Measurements from ENCODE around the gene RPS6KA6. TPM values are rescaled to one million over a fixed set of nuclear protein-coding genes. Genes with fewer than 3 reads are reported as not detected.

Gene RPS6KA6
- total RNA-seq, 2 donors from 2014 or later = 0.99 to 3.6 TPM

DNA sequence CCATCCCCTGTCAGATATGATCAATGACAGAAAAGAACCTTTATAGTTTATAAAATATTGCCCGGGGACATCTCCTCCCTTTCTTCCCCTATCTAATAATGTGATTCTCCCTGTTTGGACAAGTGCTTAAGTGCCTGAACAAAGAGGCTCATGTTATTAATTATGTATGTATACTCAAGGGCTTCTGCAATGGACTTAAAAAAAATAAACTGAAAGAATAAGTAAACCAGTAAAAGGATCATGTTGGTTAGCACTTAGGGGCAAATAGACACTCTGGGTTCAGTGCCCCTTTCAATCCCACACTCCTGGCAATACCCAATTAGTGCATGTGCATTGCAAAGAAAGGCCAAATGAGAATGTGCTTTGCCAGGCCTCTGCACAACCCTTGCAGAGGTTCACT, 30.7 kb upstream of the RPS6KA6 start:
- Histone ChIP-seq H3K4me3 (no peak overlapping the region), H3K27me3 (no peaks in the 10 kb centered on the region), H3K4me1 (no peaks in the 10 kb centered on the region), H3K27ac (no peak overlapping the region), H3K36me3 (replicated peaks in 1 of 2; ENCODE audit: insufficient read depth in 1 of 2, low read depth in 2 of 2) (no peaks in the 10 kb centered on the region), H3K9me3 (no peaks in the 10 kb centered on the region)
- intact Hi-C loops (cut with DNase I) = no loop called here
- DNase-seq = no peak
- whole genome bisulfite sequencing, 2 donors = 48 to 58% methylated on average over 1 of the region's 1 CpG
- ATAC-seq = no peak
- TF ChIP-seq, protein P1, sequence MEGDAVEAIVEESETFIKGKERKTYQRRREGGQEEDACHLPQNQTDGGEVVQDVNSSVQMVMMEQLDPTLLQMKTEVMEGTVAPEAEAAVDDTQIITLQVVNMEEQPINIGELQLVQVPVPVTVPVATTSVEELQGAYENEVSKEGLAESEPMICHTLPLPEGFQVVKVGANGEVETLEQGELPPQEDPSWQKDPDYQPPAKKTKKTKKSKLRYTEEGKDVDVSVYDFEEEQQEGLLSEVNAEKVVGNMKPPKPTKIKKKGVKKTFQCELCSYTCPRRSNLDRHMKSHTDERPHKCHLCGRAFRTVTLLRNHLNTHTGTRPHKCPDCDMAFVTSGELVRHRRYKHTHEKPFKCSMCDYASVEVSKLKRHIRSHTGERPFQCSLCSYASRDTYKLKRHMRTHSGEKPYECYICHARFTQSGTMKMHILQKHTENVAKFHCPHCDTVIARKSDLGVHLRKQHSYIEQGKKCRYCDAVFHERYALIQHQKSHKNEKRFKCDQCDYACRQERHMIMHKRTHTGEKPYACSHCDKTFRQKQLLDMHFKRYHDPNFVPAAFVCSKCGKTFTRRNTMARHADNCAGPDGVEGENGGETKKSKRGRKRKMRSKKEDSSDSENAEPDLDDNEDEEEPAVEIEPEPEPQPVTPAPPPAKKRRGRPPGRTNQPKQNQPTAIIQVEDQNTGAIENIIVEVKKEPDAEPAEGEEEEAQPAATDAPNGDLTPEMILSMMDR (IDR thresholded peaks at IDR 0.05) = no peak
- TF ChIP-seq POLR2A (IDR thresholded peaks at IDR 0.05) = no peak

DNA sequence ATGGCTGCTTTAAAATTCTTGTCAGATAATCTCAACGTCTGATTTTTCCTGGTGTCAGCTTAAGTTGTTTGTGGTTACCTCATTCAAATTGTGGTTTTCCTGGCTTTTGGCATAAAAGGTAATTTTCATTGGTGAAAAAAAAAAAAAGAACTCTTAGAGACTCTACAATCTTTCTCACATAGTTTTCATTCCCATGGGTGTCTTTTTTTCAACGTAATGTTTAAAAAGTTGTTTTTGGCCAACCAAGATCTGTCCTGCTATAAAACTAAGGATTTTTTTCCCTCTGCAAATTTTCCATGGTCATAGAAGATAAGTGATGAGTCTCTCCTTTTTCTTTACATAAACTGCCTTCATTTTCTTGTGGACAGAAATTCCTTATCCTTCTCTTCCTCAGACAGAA, 28.9 kb upstream of the RPS6KA6 start:
- no peak overlapping the region for H3K4me3 ChIP-seq
- no peak for DNase-seq
- intact Hi-C loops (cut with DNase I) = no loop called here
- H3K27me3 ChIP-seq = no peaks in the 10 kb centered on the region
- no peak overlapping the region for H3K27ac ChIP-seq
- no peaks in the 10 kb centered on the region for H3K4me1 ChIP-seq
- H3K9me3 ChIP-seq = no peaks in the 10 kb centered on the region
- no peak for ATAC-seq
- no peaks in the 10 kb centered on the region for H3K36me3 ChIP-seq (replicated peaks in 1 of 2; ENCODE audit: insufficient read depth in 1 of 2, low read depth in 2 of 2)
- TF ChIP-seq POLR2A (IDR thresholded peaks at IDR 0.05) = no peak
- TF ChIP-seq, protein P1 (IDR thresholded peaks at IDR 0.05) = no peak
- WGBS, 2 donors = 24 to 32% methylated on average over 2 of the region's 2 CpGs

GRCh38 chrX:84216406-84216805, 28.4 kb upstream of the RPS6KA6 start:
- intact Hi-C loops (cut with DNase I) = no loop called here
- Histone ChIP-seq H3K36me3 (replicated peaks in 1 of 2; ENCODE audit: insufficient read depth in 1 of 2, low read depth in 2 of 2) (no peaks in the 10 kb centered on the region), H3K27me3 (no peaks in the 10 kb centered on the region), H3K9me3 (no peaks in the 10 kb centered on the region), H3K4me1 (no peaks in the 10 kb centered on the region), H3K27ac (no peak overlapping the region), H3K4me3 (no peak overlapping the region)
- no peak for TF ChIP-seq POLR2A (IDR thresholded peaks at IDR 0.05)
- TF ChIP-seq, protein P1 (IDR thresholded peaks at IDR 0.05) = no peak
- ATAC-seq (no peak), DNase-seq (no peak)
- WGBS, 2 donors = 64 to 80% methylated on average over 5 of the region's 5 CpGs

DNA sequence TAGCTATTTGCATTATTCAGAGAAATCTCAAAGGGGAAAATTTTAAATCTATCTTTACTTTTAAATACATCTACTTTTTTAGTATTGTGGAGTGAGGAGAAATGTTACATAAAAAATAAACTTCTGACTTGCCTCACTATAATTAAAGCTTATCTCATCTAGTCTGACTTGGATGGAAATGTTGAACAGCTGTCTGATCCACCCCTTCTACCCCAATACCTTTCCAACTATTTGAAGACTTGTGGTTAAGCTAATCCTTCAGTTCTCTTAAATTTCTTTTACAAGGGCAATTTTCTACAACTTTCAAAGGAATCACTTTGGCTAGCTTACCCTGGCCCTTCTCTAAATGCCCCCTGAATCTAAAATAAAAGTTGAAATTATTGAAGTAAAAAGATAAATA, 17.3 kb upstream of the RPS6KA6 start:
- H3K4me1 ChIP-seq = no peaks in the 10 kb centered on the region
- ATAC-seq = no peak
- TF ChIP-seq, protein P1 (IDR thresholded peaks at IDR 0.05) = no peak
- TF ChIP-seq POLR2A (IDR thresholded peaks at IDR 0.05) = no peak
- no peaks in the 10 kb centered on the region for H3K9me3 ChIP-seq
- no peak for DNase-seq
- H3K4me3 ChIP-seq = no peak overlapping the region
- H3K27ac ChIP-seq = no peak overlapping the region
- H3K36me3 ChIP-seq (replicated peaks in 1 of 2; ENCODE audit: insufficient read depth in 1 of 2, low read depth in 2 of 2) = no peaks in the 10 kb centered on the region
- intact Hi-C loops (cut with DNase I) = no loop called here
- H3K27me3 ChIP-seq = no peaks in the 10 kb centered on the region

DNA sequence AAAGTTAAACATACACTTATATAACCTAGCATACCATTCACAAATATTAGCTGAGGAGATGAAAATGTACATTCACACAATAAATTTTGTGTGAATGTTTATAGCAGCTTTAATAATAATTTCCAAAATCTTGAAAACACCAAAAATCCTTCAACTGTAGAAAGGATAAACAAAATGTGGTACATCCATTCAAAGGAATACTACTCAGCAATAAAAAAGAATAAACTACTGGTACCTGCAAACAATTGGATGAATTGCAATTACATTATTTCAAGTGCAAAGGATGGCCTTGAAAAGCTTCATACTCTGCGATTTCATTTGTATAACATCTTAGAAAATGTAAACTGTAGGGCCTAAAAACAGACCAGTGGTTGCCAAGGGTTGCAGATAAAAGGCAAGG, 11.7 kb upstream of the RPS6KA6 start:
- Histone ChIP-seq H3K9me3 (no peaks in the 10 kb centered on the region), H3K4me1 (no peaks in the 10 kb centered on the region), H3K36me3 (replicated peaks in 1 of 2; ENCODE audit: insufficient read depth in 1 of 2, low read depth in 2 of 2) (no peaks in the 10 kb centered on the region), H3K4me3 (no peak overlapping the region), H3K27me3 (no peaks in the 10 kb centered on the region), H3K27ac (no peak overlapping the region)
- TF ChIP-seq POLR2A (IDR thresholded peaks at IDR 0.05) = no peak
- intact Hi-C loops (cut with DNase I) = no loop called here
- no peak for ATAC-seq
- WGBS, 2 donors = 47 to 59% methylated on average over 1 of the region's 1 CpG
- DNase-seq = no peak
